Measurements from ENCODE around the gene AMBN. TPM values are rescaled to one million over a fixed set of nuclear protein-coding genes. Genes with fewer than 3 reads are reported as not detected.
"Not testable (repeated sequence)": the region's sequence is repeated elsewhere in the genome, so short reads cannot be mapped to it uniquely, and the experiment has no call there.

AMBN gene
- polyA plus RNA-seq, 1 donor (not counting 4 experiments of a cell fraction or from before 2014, with no cell fraction given) = not detected

GRCh38 chr4:70637239-70637913 is 45.3 kb downstream of the AMBN start:
- H3K4me2 ChIP-seq (ENCODE audit: control insufficient read depth, extremely low read depth, insufficient read depth, low read depth, low read length) = no peak overlapping the region
- no peaks in the 10 kb centered on the region for H4K20me1 ChIP-seq (ENCODE audit: control insufficient read depth, extremely low read depth, insufficient read depth, low read length)
- H3K9ac ChIP-seq (ENCODE audit: control insufficient read depth, extremely low read depth, insufficient read depth, low read length) = no peak overlapping the region
- H3K9me1 ChIP-seq (ENCODE audit: control insufficient read depth, extremely low read depth, insufficient read depth, low read length) = no peaks in the 10 kb centered on the region
- H3K36me3 ChIP-seq (ENCODE audit: control insufficient read depth in 2 of 2, extremely low read depth in 1 of 2, insufficient read depth in 2 of 2, low read length in 2 of 2) = no peaks in the 10 kb centered on the region
- TF ChIP-seq CTCF (optimal IDR thresholded peaks at IDR 0.05 in 1 of 3, IDR thresholded peaks at IDR 0.05 in 1 of 3, conservative IDR thresholded peaks at IDR 0.05 in 1 of 3; ENCODE audit: extremely low read depth in 1 of 3, insufficient read depth in 2 of 3, low read length in 3 of 3) (no peak), EZH2 (IDR thresholded peaks at IDR 0.05; ENCODE audit: low read length) (no peak)
- no peak overlapping the region for H3K27ac ChIP-seq (ENCODE audit: control insufficient read depth, insufficient read depth, low read length)
- H3K4me1 ChIP-seq (ENCODE audit: control insufficient read depth, extremely low read depth, insufficient read depth, low read length) = peaks cover 2% of the 10 kb centered on the region
- H3K27me3 ChIP-seq (ENCODE audit: control insufficient read depth, extremely low read depth, insufficient read depth, low read length) = no peaks in the 10 kb centered on the region
- dilution Hi-C loops (cut with MboI; ENCODE audit: extremely low pct_ligation_motif_present, low sequenced_read_pairs) = no loop called here
- DNase-seq (ENCODE audit: low read depth, low spot score) = no peak
- H2AFZ ChIP-seq (ENCODE audit: control insufficient read depth, low read length) = no peak overlapping the region
- FAIRE-seq = no peak
- no peak overlapping the region for H3K4me3 ChIP-seq (ENCODE audit: control insufficient read depth in 2 of 3, extremely low read depth in 1 of 3, insufficient read depth in 2 of 3, low read depth in 1 of 3, low read length in 3 of 3)
- H3K9me3 ChIP-seq (ENCODE audit: control insufficient read depth, low read depth, low read length) = no peaks in the 10 kb centered on the region
- no peaks in the 10 kb centered on the region for H3K79me2 ChIP-seq (ENCODE audit: control insufficient read depth, insufficient read depth, low read length)

GRCh38 chr4:70640192-70640591 is 48.1 kb downstream of the AMBN start:
- TF ChIP-seq EZH2 (IDR thresholded peaks at IDR 0.05; ENCODE audit: low read length) = no peak
- no peak for TF ChIP-seq CTCF (optimal IDR thresholded peaks at IDR 0.05 in 1 of 3, IDR thresholded peaks at IDR 0.05 in 1 of 3, conservative IDR thresholded peaks at IDR 0.05 in 1 of 3; ENCODE audit: extremely low read depth in 1 of 3, insufficient read depth in 2 of 3, low read length in 3 of 3)
- no peak for DNase-seq (ENCODE audit: low read depth, low spot score)
- Histone ChIP-seq H3K4me2 (ENCODE audit: control insufficient read depth, extremely low read depth, insufficient read depth, low read depth, low read length) (no peak overlapping the region), H3K27me3 (ENCODE audit: control insufficient read depth, extremely low read depth, insufficient read depth, low read length) (no peaks in the 10 kb centered on the region), H3K9me3 (ENCODE audit: control insufficient read depth, low read depth, low read length) (no peaks in the 10 kb centered on the region), H3K4me1 (ENCODE audit: control insufficient read depth, extremely low read depth, insufficient read depth, low read length) (no peaks in the 10 kb centered on the region), H3K79me2 (ENCODE audit: control insufficient read depth, insufficient read depth, low read length) (no peaks in the 10 kb centered on the region), H2AFZ (ENCODE audit: control insufficient read depth, low read length) (no peak overlapping the region), H3K36me3 (ENCODE audit: control insufficient read depth in 2 of 2, extremely low read depth in 1 of 2, insufficient read depth in 2 of 2, low read length in 2 of 2) (no peaks in the 10 kb centered on the region), H3K4me3 (ENCODE audit: control insufficient read depth in 2 of 3, extremely low read depth in 1 of 3, insufficient read depth in 2 of 3, low read depth in 1 of 3, low read length in 3 of 3) (no peak overlapping the region), H3K9me1 (ENCODE audit: control insufficient read depth, extremely low read depth, insufficient read depth, low read length) (no peaks in the 10 kb centered on the region), H3K27ac (ENCODE audit: control insufficient read depth, insufficient read depth, low read length) (no peak overlapping the region), H3K9ac (ENCODE audit: control insufficient read depth, extremely low read depth, insufficient read depth, low read length) (no peak overlapping the region), H4K20me1 (ENCODE audit: control insufficient read depth, extremely low read depth, insufficient read depth, low read length) (no peaks in the 10 kb centered on the region)
- FAIRE-seq = no peak
- dilution Hi-C loops (cut with MboI; ENCODE audit: extremely low pct_ligation_motif_present, low sequenced_read_pairs) = no loop called here

GRCh38 chr4:70650741-70651140 is 58.7 kb downstream of the AMBN start:
- DNase-seq (ENCODE audit: low read depth, low spot score); H4K20me1 ChIP-seq (ENCODE audit: control insufficient read depth, extremely low read depth, insufficient read depth, low read length); H2AFZ ChIP-seq (ENCODE audit: control insufficient read depth, low read length); H3K9me3 ChIP-seq (ENCODE audit: control insufficient read depth, low read depth, low read length); dilution Hi-C loops (cut with MboI; ENCODE audit: extremely low pct_ligation_motif_present, low sequenced_read_pairs); H3K9me1 ChIP-seq (ENCODE audit: control insufficient read depth, extremely low read depth, insufficient read depth, low read length); FAIRE-seq; H3K36me3 ChIP-seq (ENCODE audit: control insufficient read depth in 2 of 2, extremely low read depth in 1 of 2, insufficient read depth in 2 of 2, low read length in 2 of 2); H3K79me2 ChIP-seq (ENCODE audit: control insufficient read depth, insufficient read depth, low read length); H3K4me2 ChIP-seq (ENCODE audit: control insufficient read depth, extremely low read depth, insufficient read depth, low read depth, low read length); H3K4me1 ChIP-seq (ENCODE audit: control insufficient read depth, extremely low read depth, insufficient read depth, low read length); H3K4me3 ChIP-seq (ENCODE audit: control insufficient read depth in 2 of 3, extremely low read depth in 1 of 3, insufficient read depth in 2 of 3, low read depth in 1 of 3, low read length in 3 of 3); H3K9ac ChIP-seq (ENCODE audit: control insufficient read depth, extremely low read depth, insufficient read depth, low read length); H3K27me3 ChIP-seq (ENCODE audit: control insufficient read depth, extremely low read depth, insufficient read depth, low read length); H3K27ac ChIP-seq (ENCODE audit: control insufficient read depth, insufficient read depth, low read length): not testable (repeated sequence)
